ENCODE data around the gene CTNNA3.

DNA sequence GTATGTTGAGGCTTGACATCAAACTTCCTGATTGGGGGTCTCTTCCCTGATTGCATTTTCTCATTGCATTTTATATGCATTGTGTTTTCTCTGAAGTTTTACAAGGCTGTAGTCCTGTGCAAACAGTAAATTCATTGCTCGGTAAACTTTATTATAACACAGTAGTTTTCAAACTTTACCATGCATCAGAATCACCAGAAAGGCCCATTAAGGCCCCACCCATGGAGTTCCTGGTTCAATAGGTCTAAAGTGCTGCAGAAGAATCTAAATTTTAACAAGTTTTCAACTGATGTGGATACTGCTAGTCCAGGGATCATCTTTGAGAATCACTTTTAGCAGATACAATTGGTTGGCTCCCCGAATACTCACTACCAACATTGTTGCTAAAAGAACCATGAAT lies 1404.9 kb downstream of the CTNNA3 start:
- TF ChIP-seq, protein P1, sequence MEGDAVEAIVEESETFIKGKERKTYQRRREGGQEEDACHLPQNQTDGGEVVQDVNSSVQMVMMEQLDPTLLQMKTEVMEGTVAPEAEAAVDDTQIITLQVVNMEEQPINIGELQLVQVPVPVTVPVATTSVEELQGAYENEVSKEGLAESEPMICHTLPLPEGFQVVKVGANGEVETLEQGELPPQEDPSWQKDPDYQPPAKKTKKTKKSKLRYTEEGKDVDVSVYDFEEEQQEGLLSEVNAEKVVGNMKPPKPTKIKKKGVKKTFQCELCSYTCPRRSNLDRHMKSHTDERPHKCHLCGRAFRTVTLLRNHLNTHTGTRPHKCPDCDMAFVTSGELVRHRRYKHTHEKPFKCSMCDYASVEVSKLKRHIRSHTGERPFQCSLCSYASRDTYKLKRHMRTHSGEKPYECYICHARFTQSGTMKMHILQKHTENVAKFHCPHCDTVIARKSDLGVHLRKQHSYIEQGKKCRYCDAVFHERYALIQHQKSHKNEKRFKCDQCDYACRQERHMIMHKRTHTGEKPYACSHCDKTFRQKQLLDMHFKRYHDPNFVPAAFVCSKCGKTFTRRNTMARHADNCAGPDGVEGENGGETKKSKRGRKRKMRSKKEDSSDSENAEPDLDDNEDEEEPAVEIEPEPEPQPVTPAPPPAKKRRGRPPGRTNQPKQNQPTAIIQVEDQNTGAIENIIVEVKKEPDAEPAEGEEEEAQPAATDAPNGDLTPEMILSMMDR (IDR thresholded peaks at IDR 0.05), result no peak
- TF ChIP-seq POLR2A (IDR thresholded peaks at IDR 0.05), result no peak

All from lower leg skin (tissue), 3 donors.